ENCODE measurements around the gene LENG1. TPM values are rescaled to one million over a fixed set of nuclear protein-coding genes. Genes with fewer than 3 reads are reported as not detected.

LENG1 gene
- total and polyA plus RNA-seq, 5 experiments from 2014 or later: 7.7 to 20.5 (median 13.9) TPM

DNA sequence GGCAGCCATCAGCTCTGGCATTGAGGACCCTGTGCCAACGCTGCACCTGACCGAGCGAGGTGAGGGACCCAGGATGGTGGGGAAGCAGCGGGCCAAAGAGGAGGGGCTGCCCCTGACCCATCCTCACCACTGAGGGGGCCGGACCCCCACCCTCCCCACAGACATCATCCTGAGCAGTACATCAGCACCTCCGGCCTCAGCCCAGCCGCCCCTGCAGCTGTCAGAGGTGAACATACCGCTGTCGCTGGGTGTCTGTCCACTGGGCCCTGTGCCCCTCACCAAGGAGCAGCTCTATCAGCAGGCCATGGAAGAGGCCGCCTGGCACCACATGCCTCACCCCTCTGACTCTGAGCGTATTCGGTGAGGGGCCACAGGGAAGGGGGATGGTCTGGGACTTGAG is 7.3 kb downstream of the LENG1 start:
- Mint-ChIP-seq H3K36me3 (peaks cover 7 to 83% (median 10%) of the 10 kb centered on the region in 3 donors), H3K27me3 (no peaks in the 10 kb centered on the region), H3K27ac (peak overlapping the region in 2 of 10 donors; percentile 51 to 80), H3K4me1 (peaks cover 22 to 54% (median 38%) of the 10 kb centered on the region in 4 donors), H3K4me3 (no peak overlapping the region), H3K9me3 (no peaks in the 10 kb centered on the region)
- ATAC-seq (no peak), DNase-seq (no peak)
- POLR2A ChIA-PET: interaction anchor here (5.4 kb wide), 1 partner anchor 15 kb away, joined by 36 read pairs; the partner anchor contains the start of gene CNOT3

DNA sequence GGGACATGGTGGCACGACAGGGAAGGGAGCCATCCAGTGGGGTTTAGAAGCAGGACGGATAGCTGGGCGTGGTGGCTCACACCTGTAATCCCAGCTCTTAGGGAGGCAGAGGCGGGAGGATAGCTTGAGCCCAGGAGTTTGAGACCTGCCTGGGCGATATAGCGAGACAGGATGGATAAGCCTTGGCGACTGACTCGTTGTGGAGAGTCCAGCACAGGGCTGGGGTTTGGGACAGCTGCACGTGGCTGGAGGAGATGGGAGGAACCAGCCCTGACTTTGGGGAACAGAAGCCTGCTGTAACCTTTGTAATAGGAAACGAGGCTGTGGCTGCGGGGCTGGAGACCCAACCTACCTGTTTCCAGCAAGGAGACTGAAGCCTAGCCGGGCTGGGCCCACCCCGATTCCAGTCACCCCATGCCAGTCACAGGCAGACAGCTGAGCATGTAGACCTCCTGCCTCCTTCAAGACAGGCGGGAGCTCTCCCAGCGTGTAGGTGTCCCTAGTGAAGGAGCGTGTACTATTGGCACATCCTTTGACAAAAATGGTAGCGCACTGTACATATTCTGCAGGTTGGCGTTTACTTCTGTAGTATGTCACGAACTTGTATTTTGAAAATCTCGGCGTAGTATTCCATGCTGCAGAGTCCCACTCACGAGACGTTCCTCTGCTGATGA is 8.0 kb downstream of the LENG1 start:
- peak overlapping the region in 7 of 10 donors; percentile 20 to 86 (median 65) for H3K27ac Mint-ChIP-seq
- no peaks in the 10 kb centered on the region for H3K27me3 Mint-ChIP-seq
- POLR2A ChIA-PET: interaction anchor here (1.3 to 5.4 kb wide), 3 partner anchors 10 to 14 kb away, joined by 3 to 36 read pairs (median 4); partner anchors contain the start of gene CNOT3
- H3K4me1 Mint-ChIP-seq: peaks cover 18 to 46% (median 33%) of the 10 kb centered on the region in 4 donors
- ATAC-seq (no peak), DNase-seq (no peak)
- no peaks in the 10 kb centered on the region for H3K9me3 Mint-ChIP-seq
- H3K4me3 Mint-ChIP-seq: peak overlapping the region in 1 of 10 donors; percentile 36
- peaks cover 7 to 84% (median 10%) of the 10 kb centered on the region in 3 donors for H3K36me3 Mint-ChIP-seq

DNA sequence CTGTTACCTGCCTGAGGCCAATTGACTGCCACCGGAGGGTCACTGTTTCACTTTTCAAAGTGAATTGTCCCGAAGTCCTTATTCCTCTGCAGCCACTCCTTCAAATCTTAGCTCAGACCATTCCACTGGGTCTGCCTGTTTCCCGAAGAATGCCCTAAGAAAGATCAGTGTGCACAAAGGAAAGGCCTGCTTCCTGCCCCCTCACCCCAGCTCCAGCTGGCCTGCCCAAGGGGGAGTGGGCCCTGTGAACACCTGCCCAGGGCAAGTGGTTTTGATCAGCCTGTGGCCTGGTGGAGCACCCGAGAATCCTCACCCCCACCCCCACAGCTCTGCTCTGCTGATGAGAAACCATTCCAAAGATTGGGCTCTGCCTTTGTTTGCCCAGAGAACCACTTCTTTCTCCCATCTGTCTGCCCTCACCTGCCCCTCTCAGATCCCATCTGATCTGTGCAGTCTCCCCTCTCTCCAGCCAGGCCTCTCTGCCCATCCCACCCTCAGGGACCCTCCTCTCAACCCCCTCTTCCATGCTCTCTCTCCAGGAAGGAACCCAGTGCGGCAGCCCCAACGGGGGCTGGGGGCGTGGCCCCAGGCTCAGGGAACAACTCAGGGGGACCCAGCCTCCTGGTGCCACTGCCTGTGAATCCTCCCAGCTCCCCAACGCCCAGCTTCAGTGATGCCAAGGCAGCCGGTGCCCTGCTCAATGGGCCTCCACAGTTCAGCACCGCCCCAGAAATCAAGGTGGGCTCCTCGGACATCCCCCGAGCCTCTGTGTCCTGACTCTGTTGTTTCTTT is 10.3 kb downstream of the LENG1 start:
- Mint-ChIP-seq H3K27ac (peak overlapping the region in 9 of 10 donors; percentile 25 to 88 (median 52)), H3K4me3 (no peak overlapping the region), H3K9me3 (no peaks in the 10 kb centered on the region), H3K27me3 (no peaks in the 10 kb centered on the region), H3K4me1 (peaks cover 9 to 30% (median 23%) of the 10 kb centered on the region in 4 donors), H3K36me3 (peaks cover 0 to 86% (median 2%) of the 10 kb centered on the region in 3 donors)
- DNase-seq (no peak), ATAC-seq (no peak)
- POLR2A ChIA-PET: interaction anchor here (0.6 to 5.4 kb wide), 3 partner anchors 10 to 14 kb away, joined by 3 to 36 read pairs (median 10); partner anchors contain the start of genes CNOT3 and LENG1

GRCh38 chr19:54148158-54148557 is 11.4 kb downstream of the LENG1 start:
- no peak for DNase-seq
- Mint-ChIP-seq H3K4me3 (no peak overlapping the region), H3K27ac (no peak overlapping the region), H3K36me3 (peaks cover 0 to 86% (median 10%) of the 10 kb centered on the region in 3 donors), H3K4me1 (peaks cover 0 to 29% (median 15%) of the 10 kb centered on the region in 4 donors), H3K27me3 (no peaks in the 10 kb centered on the region), H3K9me3 (no peaks in the 10 kb centered on the region)
- ATAC-seq: no peak
- POLR2A ChIA-PET: interaction anchor here (2.9 to 5.4 kb wide), 2 partner anchors 11 kb away, joined by 10 to 36 read pairs; partner anchors contain the start of genes CNOT3 and LENG1

DNA sequence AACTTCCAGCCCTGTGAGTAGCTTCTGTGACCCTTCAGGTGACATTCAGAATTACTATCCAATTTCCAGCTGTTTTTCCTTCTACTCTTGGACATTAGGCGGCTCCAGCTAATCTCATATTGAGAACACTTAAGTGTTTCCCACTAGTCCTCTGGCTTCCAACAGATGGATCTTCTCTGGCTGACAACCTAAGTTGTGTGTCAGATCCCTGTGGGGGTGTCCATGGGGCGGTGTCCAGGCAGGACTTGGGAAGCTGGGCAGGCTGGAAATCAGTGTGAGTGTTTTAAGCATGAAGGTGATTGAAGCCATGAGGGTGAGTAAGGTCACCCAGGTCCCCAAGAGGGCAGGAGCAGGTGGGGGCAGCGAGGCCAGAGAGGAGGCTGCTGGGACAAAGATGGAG is 11.8 kb downstream of the LENG1 start:
- Mint-ChIP-seq H3K4me3 (no peak overlapping the region), H3K27ac (peak overlapping the region in 2 of 10 donors; percentile 20 to 40), H3K9me3 (no peaks in the 10 kb centered on the region), H3K27me3 (no peaks in the 10 kb centered on the region), H3K36me3 (peaks cover 0 to 87% (median 10%) of the 10 kb centered on the region in 3 donors), H3K4me1 (peaks cover 0 to 30% (median 12%) of the 10 kb centered on the region in 4 donors)
- DNase-seq: no peak
- POLR2A ChIA-PET: interaction anchor here (2.9 to 5.4 kb wide), 2 partner anchors 10 to 12 kb away, joined by 10 to 36 read pairs; partner anchors contain the start of genes CNOT3 and LENG1
- no peak for ATAC-seq

GRCh38 chr19:54145541-54146158 is 13.9 kb downstream of the LENG1 start:
- Mint-ChIP-seq H3K27me3 (no peaks in the 10 kb centered on the region), H3K9me3 (no peaks in the 10 kb centered on the region), H3K36me3 (peaks cover 0 to 75% (median 10%) of the 10 kb centered on the region in 3 donors), H3K4me3 (no peak overlapping the region), H3K4me1 (peaks cover 7 to 37% (median 19%) of the 10 kb centered on the region in 4 donors), H3K27ac (no peak overlapping the region)
- POLR2A ChIA-PET: interaction anchor here (1.1 to 1.9 kb wide), 2 partner anchors 14 to 31 kb away, joined by 3 to 6 read pairs; partner anchors contain the start of genes LENG1 and TFPT
- no peak for ATAC-seq
- DNase-seq: no peak

- peak overlapping the region in 3 of 10 donors; percentile 9 to 65 (median 52) for H3K4me3 Mint-ChIP-seq
- DNase-seq (no peak), ATAC-seq (no peak)
- H3K9me3 Mint-ChIP-seq: no peaks in the 10 kb centered on the region
- no peaks in the 10 kb centered on the region for H3K27me3 Mint-ChIP-seq
- H3K27ac Mint-ChIP-seq: peak overlapping the region in 8 of 10 donors; percentile 12 to 91 (median 72)
- peaks cover 0 to 57% (median 10%) of the 10 kb centered on the region in 3 donors for H3K36me3 Mint-ChIP-seq
- H3K4me1 Mint-ChIP-seq: peaks cover 24 to 51% (median 35%) of the 10 kb centered on the region in 4 donors
- POLR2A ChIA-PET: interaction anchor here (1.3 to 3.0 kb wide), 2 partner anchors 9 to 15 kb away, joined by 3 to 19 read pairs; partner anchors contain the start of gene LENG1
Measured at GRCh38 chr19:54142166-54142780, 17.2 kb downstream of the LENG1 start.

- Mint-ChIP-seq H3K9me3 (no peaks in the 10 kb centered on the region), H3K36me3 (peaks cover 0 to 48% (median 10%) of the 10 kb centered on the region in 3 donors), H3K27ac (peak overlapping the region in 5 of 10 donors; percentile 13 to 75 (median 67)), H3K4me1 (peaks cover 27 to 57% (median 41%) of the 10 kb centered on the region in 4 donors), H3K4me3 (peak overlapping the region in 2 of 10 donors; percentile 22 to 93), H3K27me3 (no peaks in the 10 kb centered on the region)
- DNase-seq (no peak), ATAC-seq (no peak)
- POLR2A ChIA-PET: interaction anchor here (0.9 to 1.3 kb wide), 2 partner anchors 10 to 17 kb away, joined by 3 to 4 read pairs; no protein-coding TSS in a partner anchor
Measured at GRCh38 chr19:54141356-54141755, 18.2 kb downstream of the LENG1 start.

DNA sequence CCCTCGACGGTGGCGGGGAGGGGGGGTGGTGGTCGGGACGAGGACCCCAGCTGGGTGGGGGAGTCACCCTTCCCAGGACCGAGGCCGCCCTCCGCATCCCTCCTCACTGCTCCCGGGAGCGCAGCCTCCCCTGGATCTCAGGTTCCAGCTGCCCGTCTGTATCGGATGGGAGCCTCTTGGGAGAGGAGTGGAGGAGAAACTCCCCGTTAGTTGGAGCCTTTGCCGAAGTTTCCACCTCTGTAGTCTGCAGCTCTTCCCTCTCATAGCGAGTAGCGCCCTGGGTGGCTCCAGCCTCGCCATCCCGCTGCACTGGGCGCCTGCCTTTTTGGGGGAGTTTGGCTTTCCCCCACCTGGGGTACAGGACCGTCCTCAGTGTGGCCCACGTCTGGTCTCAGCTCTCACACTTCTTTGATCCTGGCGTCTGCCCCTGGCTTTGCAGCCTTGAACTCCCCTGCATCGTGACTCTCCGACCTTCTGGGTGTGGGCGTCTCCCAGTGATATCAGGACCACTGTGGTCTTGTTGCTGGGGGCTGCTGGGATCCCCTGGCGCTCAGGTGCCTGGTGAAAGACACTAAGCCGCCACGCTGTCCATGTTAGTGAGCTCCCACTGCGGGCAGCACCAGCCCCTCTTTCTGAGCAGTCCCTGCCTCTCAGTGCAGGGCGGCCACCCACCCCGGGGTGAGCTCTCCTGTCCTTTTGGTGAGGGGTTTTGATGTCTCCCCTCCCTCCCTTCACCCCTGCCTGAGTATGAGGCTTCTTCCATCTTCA is 20.8 kb downstream of the LENG1 start:
- Mint-ChIP-seq H3K4me3 (peak overlapping the region; percentile 78 to 93 (median 88)), H3K9me3 (no peaks in the 10 kb centered on the region), H3K36me3 (peaks cover 0 to 22% (median 5%) of the 10 kb centered on the region in 3 donors), H3K4me1 (peaks cover 30 to 65% (median 52%) of the 10 kb centered on the region in 4 donors), H3K27me3 (no peaks in the 10 kb centered on the region), H3K27ac (peak overlapping the region; percentile 86 to 98 (median 90))
- POLR2A ChIA-PET: interaction anchor here (1.2 to 4.5 kb wide), 5 partner anchors 11 to 61 kb away, joined by 4 to 129 read pairs (median 18); partner anchors contain the start of genes LENG1, NDUFA3, PRPF31 and RPS9
- DNase-seq (peak in 1 of 10 donors; percentile 31), ATAC-seq (no peak)

DNA sequence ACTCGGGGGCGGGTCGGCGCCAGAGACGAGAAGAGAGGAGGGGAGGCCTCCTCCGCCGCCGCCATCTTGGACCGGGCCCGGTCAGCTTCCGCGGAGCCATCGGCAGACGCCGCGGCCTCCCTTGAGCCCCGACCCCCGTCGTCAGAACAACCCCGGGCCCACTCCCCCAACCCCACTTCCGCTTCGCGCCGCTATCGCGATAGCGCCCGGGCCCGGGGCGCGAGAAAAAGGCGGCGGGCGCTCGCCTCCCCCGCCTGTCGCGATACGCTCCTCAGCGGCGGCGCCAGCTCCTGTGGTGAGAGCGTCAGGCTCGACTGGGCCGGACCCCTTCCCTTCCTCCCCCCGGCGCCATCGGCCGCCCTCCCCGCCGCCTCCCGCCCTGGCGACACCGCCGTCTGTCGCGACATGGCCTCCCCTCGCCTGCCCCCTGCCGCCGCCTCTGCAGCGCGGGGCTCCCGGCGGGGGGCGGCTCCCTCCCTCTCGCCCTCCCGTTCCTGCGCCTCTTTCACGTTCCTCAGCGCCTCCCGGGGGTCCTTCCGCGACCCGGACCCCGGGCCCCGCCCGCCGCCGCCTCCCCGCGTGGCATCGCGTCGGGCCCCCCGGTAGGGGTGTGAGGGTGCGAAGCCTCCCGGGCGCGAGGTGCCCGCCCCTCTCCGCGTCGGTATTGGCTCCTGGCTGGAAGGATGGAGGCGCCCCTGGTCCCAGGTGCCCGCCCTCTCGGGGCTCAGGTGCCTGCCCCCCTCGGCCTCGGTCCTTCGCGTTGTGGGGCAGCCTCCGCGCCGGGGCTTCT is 21.6 kb downstream of the LENG1 start, which contains the start of gene CNOT3:
CNOT3 (plus strand) TSS at position 64 of the 790 bp plus-strand sequence. CDS start 5,217 bp downstream, outside the sequence.
- Mint-ChIP-seq H3K27ac (peak within 1 kb of the TSS; percentile 87 to 98 (median 92)), H3K4me3 (peak within 1 kb of the TSS; percentile 78 to 94 (median 91)), H3K36me3 (peaks cover 0 to 14% (median 0%) of the 10 kb centered on the region in 3 donors), H3K4me1 (peaks cover 30 to 57% (median 52%) of the 10 kb centered on the region in 4 donors), H3K9me3 (no peaks in the 10 kb centered on the region), H3K27me3 (no peaks in the 10 kb centered on the region)
- DNase-seq: peak in 5 of 10 donors; percentile 21 to 51 (median 32)
- no peak for ATAC-seq
- POLR2A ChIA-PET: interaction anchor here (0.6 to 4.5 kb wide), 22 partner anchors 12 to 1948 kb away, joined by 3 to 129 read pairs (median 4); partner anchors contain the start of genes LENG1, MBOAT7, MYADM and NDUFA3

All from naive thymus-derived CD8-positive, alpha-beta T cell (primary cell).